HepG2 (cell line): ENCODE results near the gene DNAJB11. TPM values are rescaled to one million over a fixed set of nuclear protein-coding genes. Genes with fewer than 3 reads are reported as not detected.

Experiments used
- AHDC1 ChIP-seq: sonication (generic); formaldehyde crosslinking; IDR thresholded peaks from 2 replicates; pipeline ENCODE4 v1.5.1; 2020; ENCODE audit warnings: mild to moderate bottlenecking, missing genetic modification reagents, borderline replicate concordance
- HNRNPH1 ChIP-seq: fragments of 200-400 bp; formaldehyde crosslinking; optimal IDR thresholded peaks from 2 replicates; pipeline ENCODE3; 2017; ENCODE audit warnings: mild to moderate bottlenecking, low read depth, low read length
- NFRKB ChIP-seq: fragments of 450-650 bp; IDR thresholded peaks from 2 replicates; pipeline ENCODE4 v1.6.1; 2017
- ONECUT2 ChIP-seq: sonication (generic); formaldehyde crosslinking; IDR thresholded peaks from 2 replicates; pipeline ENCODE4 v1.4.0; 2020; ENCODE audit warnings: missing genetic modification reagents
- PHF20 ChIP-seq: sonication (generic); formaldehyde crosslinking; IDR thresholded peaks from 2 replicates; pipeline ENCODE4 v1.5.0; 2020; ENCODE audit warnings: mild to moderate bottlenecking, missing genetic modification reagents
- RBM22 ChIP-seq: fragments of 200-400 bp; formaldehyde crosslinking; optimal IDR thresholded peaks from 2 replicates; pipeline ENCODE3; 2017; ENCODE audit warnings: mild to moderate bottlenecking, low read length, moderate library complexity
- REL ChIP-seq: sonication (generic); formaldehyde crosslinking; conservative IDR thresholded peaks from 2 replicates; pipeline ENCODE4 v1.8.0; 2022; ENCODE audit warnings: mild to moderate bottlenecking, missing genetic modification reagents, moderate library complexity
- SNRNP70 ChIP-seq: fragments of 200-400 bp; formaldehyde crosslinking; IDR thresholded peaks from 2 replicates; pipeline ENCODE4 v1.6.1; 2017; ENCODE audit warnings: mild to moderate bottlenecking, low read depth, low read length, moderate library complexity
- SRSF9 ChIP-seq: fragments of 200-400 bp; formaldehyde crosslinking; IDR thresholded peaks from 2 replicates; pipeline ENCODE4 v1.6.1; 2018; ENCODE audit warnings: borderline replicate concordance, mild to moderate bottlenecking, low read depth, low read length; ENCODE audit not compliant: insufficient read depth, poor library complexity, severe bottlenecking
- THAP7 ChIP-seq: sonication (generic); formaldehyde crosslinking; IDR thresholded peaks from 2 replicates; pipeline ENCODE4 v1.8.1; 2023; ENCODE audit warnings: mild to moderate bottlenecking, missing genetic modification reagents
- U2AF2 ChIP-seq: fragments of 200-400 bp; formaldehyde crosslinking; IDR thresholded peaks from 2 replicates; pipeline ENCODE4 v1.6.1; 2017; ENCODE audit warnings: low read depth, mild to moderate bottlenecking, low read length
- ZFX ChIP-seq: sonication (generic); formaldehyde crosslinking; IDR thresholded peaks from 2 replicates; pipeline ENCODE4 v1.4.0; 2020; ENCODE audit warnings: mild to moderate bottlenecking, low read depth, missing genetic modification reagents, moderate library complexity
- ZNF740 ChIP-seq: sonication (generic); formaldehyde crosslinking; IDR thresholded peaks from 2 replicates; pipeline ENCODE4 v1.4.0; 2020; ENCODE audit warnings: missing genetic modification reagents
- ZNF782 ChIP-seq: sonication (generic); formaldehyde crosslinking; IDR thresholded peaks from 2 replicates; pipeline ENCODE4 v1.4.0; 2020; ENCODE audit warnings: missing genetic modification reagents, mild to moderate bottlenecking, borderline replicate concordance
- polyA plus RNA-seq, 8 experiments: library from polyadenylated mRNA; depleted of rRNA in 3 of 8; stranded (reverse) in 7 of 8; unstranded in 1 of 8; fragments of >200 nt; fragmentation: Illumina TruSeq in 4 of 8; extraction: Trizol in 4 of 8; gene quantifications; 2 replicates each; pipeline versions ENCODE4 v1.2.1 to v1.2.3, GENCODE V29; 2011 to 2016; ENCODE audit warnings: low read depth in 4 of 8, missing spikeins in 1 of 8, mixed read lengths in 1 of 8; ENCODE audit not compliant: insufficient read depth in 1 of 8
- total RNA-seq, 5 experiments: library from RNA; depleted of rRNA; stranded (reverse); fragments of >200 nt; fragmentation: Illumina TruSeq; extraction: Trizol; gene quantifications; 2 replicates each; pipeline ENCODE4 v1.2.3, GENCODE V29; 2016; ENCODE audit warnings: low read depth in 1 of 5
- TF ChIP-seq, protein P1 (sequence below): IDR thresholded peaks from 2 replicates; pipeline ENCODE4 v1.6.1; 2012; ENCODE audit warnings: low read length, improper control_type of control experiment
- TF ChIP-seq, protein P2 (sequence below): sonication (generic); formaldehyde crosslinking; IDR thresholded peaks from 2 replicates; pipeline ENCODE4 v1.8.0; 2022; ENCODE audit warnings: mild to moderate bottlenecking, missing genetic modification reagents, borderline replicate concordance
- TF ChIP-seq, protein P3 (sequence below): fragments of 450-650 bp; IDR thresholded peaks from 2 replicates; pipeline ENCODE4 v1.6.1; 2017

The DNAJB11 gene
- total and polyA plus RNA-seq, 2 of the 13 experiments (the other 11 are each of a cell fraction or from before 2014, with no cell fraction given): 41.0 to 132 TPM

GRCh38 chr3:186616299-186616617 is 45.7 kb downstream of the DNAJB11 start (continued):
- TF ChIP-seq, protein P1, sequence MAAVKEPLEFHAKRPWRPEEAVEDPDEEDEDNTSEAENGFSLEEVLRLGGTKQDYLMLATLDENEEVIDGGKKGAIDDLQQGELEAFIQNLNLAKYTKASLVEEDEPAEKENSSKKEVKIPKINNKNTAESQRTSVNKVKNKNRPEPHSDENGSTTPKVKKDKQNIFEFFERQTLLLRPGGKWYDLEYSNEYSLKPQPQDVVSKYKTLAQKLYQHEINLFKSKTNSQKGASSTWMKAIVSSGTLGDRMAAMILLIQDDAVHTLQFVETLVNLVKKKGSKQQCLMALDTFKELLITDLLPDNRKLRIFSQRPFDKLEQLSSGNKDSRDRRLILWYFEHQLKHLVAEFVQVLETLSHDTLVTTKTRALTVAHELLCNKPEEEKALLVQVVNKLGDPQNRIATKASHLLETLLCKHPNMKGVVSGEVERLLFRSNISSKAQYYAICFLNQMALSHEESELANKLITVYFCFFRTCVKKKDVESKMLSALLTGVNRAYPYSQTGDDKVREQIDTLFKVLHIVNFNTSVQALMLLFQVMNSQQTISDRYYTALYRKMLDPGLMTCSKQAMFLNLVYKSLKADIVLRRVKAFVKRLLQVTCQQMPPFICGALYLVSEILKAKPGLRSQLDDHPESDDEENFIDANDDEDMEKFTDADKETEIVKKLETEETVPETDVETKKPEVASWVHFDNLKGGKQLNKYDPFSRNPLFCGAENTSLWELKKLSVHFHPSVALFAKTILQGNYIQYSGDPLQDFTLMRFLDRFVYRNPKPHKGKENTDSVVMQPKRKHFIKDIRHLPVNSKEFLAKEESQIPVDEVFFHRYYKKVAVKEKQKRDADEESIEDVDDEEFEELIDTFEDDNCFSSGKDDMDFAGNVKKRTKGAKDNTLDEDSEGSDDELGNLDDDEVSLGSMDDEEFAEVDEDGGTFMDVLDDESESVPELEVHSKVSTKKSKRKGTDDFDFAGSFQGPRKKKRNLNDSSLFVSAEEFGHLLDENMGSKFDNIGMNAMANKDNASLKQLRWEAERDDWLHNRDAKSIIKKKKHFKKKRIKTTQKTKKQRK: no peak
- TF ChIP-seq, protein P2, sequence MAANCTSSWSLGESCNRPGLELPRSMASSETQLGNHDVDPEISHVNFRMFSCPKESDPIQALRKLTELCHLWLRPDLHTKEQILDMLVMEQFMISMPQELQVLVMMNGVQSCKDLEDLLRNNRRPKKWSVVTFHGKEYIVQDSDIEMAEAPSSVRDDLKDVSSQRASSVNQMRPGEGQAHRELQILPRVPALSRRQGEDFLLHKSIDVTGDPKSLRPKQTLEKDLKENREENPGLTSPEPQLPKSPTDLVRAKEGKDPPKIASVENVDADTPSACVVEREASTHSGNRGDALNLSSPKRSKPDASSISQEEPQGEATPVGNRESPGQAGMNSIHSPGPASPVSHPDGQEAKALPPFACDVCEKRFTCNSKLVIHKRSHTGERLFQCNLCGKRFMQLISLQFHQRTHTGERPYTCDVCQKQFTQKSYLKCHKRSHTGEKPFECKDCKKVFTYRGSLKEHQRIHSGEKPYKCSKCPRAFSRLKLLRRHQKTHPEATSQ (CRISPR knock-in tag): no peak
- TF ChIP-seq SRSF9: no peak
- TF ChIP-seq REL: no peak
- TF ChIP-seq SNRNP70: no peak
- no peak for TF ChIP-seq U2AF2
- TF ChIP-seq RBM22: peak; percentile 85
- 0 out of 2 replicates have a peak, but pooled peaks have one; percentile 1 for TF ChIP-seq ZFX
- 0 out of 2 replicates have a peak, but pooled peaks have one; percentile 13 for TF ChIP-seq AHDC1
- TF ChIP-seq THAP7 (CRISPR knock-in tag): no peak
- TF ChIP-seq HNRNPH1: no peak
- no peak for TF ChIP-seq ZNF782
- no peak for TF ChIP-seq ONECUT2 (CRISPR knock-in tag)
- TF ChIP-seq PHF20 (CRISPR knock-in tag): no peak
- TF ChIP-seq, protein P3, sequence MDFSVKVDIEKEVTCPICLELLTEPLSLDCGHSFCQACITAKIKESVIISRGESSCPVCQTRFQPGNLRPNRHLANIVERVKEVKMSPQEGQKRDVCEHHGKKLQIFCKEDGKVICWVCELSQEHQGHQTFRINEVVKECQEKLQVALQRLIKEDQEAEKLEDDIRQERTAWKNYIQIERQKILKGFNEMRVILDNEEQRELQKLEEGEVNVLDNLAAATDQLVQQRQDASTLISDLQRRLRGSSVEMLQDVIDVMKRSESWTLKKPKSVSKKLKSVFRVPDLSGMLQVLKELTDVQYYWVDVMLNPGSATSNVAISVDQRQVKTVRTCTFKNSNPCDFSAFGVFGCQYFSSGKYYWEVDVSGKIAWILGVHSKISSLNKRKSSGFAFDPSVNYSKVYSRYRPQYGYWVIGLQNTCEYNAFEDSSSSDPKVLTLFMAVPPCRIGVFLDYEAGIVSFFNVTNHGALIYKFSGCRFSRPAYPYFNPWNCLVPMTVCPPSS: no peak
- no peak for TF ChIP-seq ZNF740
- no peak for TF ChIP-seq NFRKB
